ENCODE data around the gene SLC30A7.

DNA sequence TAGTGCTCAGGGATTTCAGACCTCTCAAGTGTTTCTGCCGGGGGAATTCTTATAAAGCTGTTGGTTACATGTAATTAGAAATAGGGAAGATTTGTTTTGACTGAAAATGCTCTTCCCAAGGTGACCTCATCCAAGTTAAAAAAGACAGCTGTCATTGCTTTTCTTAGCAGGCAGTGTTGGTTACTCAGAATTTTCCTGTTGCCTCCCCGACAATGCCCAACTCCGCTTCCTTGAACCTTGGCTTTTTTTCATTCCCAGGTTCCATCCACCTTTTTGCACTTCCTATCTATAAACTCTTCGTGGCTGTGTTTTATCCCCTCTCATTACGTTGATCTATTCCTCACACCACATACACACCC is 130.5 kb downstream of the SLC30A7 start:
- no peak for TF ChIP-seq POLR2A (IDR thresholded peaks at IDR 0.05)
- no peak for TF ChIP-seq CTCF (IDR thresholded peaks at IDR 0.05)

Measured in right lobe of liver (tissue), 4 donors.